NCI-H1694 (cell line): ENCODE results near the gene DCAF16.
"Not testable (repeated sequence)": the region's sequence is repeated elsewhere in the genome, so short reads cannot be mapped to it uniquely, and the experiment has no call there.

Experiments
- DNase-seq: peaks from one replicate; lab custom pipeline; 2025; lab: John Stamatoyannopoulos, UW

DCAF16 gene

GRCh38 chr4:17810260-17811077, at the start of gene DCAF16, which contains the start of gene NCAPG:
Gene DCAF16, minus strand, starts transcription at chr4:17810757. Its CDS starts 6,616 bp downstream, at chr4:17804141.
Gene NCAPG, plus strand, starts transcription at chr4:17810979. Its CDS starts 99 bp downstream, at chr4:17811078.
- DNase-seq, result peak; percentile 97

GRCh38 chr4:17859793-17860406, 49.3 kb upstream of the DCAF16 start:
- DNase-seq, result no peak

GRCh38 chr4:17854036-17854435, 43.5 kb upstream of the DCAF16 start:
- DNase-seq, result no peak

- DNase-seq, result no peak
These were observed 41.4 kb upstream of the DCAF16 start for GRCh38 chr4:17851959-17852358.

DNA sequence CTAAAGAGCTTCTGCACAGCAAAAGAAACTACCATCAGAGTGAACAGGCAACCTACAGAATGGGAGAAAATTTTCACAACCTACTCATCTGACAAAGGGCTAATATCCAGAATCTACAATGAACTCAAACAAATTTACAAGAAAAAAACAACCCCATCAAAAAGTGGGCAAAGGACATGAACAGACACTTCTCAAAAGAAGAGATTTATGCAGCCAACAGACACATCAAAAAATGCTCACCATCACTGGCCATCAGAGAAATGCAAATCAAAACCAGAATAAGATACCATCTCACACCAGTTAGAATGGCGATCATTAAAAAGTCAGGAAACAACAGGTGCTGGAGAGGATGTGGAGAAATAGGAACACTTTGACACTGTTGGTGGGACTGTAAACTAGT, 39.7 kb upstream of the DCAF16 start:
- DNase-seq, result not testable (repeated sequence)

- no peak for DNase-seq
These were observed 35.7 kb upstream of the DCAF16 start for GRCh38 chr4:17846266-17846665.

DNA sequence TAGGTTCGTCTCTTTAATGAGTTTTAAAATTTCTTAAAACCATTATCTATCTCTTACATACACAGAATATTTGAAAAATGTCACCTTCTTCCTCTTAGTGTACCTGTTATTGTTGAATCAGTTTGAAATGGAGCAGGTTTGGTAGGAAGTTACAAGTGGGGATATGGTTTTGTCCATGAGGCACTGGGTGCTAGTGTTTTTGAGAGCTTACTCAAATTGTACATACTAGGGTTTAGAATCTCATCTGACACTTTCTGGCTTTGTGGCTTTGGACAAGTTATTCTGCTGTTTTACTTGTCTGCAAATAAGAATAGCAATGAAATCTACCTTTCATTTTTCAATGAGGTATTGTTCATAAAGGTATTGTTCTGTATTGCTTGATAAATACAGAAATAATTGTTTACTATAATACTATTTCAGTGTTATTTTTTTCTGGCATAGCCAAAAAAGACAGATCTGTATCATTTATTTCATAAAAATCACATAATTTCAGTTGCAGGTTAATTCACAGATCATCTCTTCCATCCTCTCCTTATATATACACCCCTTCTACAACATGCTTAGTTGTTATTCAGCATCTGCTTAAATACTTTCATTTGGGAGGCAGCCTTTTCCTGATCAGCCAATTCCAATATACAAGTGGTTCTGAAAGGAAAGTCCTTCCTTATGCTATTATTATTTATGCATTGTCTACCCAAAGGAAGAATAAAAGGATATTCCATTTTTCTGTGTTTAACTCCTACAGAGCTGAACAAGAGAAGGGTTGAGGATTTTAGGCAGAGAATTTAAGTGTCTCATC, 13.5 kb upstream of the DCAF16 start:
- no peak for DNase-seq

- peak; percentile 25 for DNase-seq
These were observed 6.5 kb upstream of the DCAF16 start for GRCh38 chr4:17817027-17817426.

GRCh38 chr4:17816142-17816541, 5.6 kb upstream of the DCAF16 start:
- DNase-seq, result no peak

- DNase-seq, result no peak
These were observed 3.6 kb upstream of the DCAF16 start for GRCh38 chr4:17814140-17814539.

DNA sequence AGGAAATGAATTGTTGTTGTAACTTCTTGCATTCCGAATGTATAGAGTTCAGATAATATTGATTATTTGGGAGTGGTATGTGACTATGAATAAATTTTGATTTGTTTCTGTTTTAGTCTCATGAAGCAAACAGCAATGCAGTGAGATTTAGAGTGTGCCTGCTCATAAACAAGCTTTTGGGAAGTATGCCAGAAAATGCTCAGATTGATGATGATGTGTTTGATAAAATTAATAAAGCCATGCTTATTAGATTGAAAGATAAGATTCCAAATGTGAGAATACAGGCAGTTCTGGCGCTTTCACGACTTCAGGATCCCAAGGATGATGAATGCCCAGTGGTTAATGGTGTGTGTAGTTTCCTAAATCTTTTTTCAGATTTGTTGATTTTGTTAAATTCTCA, 2.2 kb upstream of the DCAF16 start:
- no peak for DNase-seq

DNA sequence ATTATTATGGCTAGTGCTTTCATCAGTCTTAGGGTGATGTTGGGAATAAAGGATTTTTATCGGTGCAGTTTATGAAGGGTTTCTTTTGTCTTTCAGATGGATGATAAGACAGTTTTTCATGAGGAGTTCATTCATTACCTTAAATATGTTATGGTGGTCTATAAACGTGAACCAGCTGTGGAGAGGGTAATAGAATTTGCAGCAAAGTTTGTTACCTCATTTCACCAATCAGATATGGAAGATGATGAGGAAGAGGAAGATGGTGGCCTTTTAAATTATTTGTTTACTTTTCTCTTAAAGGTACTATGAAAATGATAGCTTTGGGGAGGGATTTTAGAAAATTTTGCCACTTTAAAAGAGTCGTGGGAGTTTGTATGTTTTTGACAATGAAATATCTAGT, 1.6 kb upstream of the DCAF16 start:
- DNase-seq, result no peak

GRCh38 chr4:17811078-17811603, 584 bp upstream of the DCAF16 start:
- DNase-seq, result no peak

GRCh38 chr4:17809667-17810066, 890 bp downstream of the DCAF16 start:
- no peak for DNase-seq

DNA sequence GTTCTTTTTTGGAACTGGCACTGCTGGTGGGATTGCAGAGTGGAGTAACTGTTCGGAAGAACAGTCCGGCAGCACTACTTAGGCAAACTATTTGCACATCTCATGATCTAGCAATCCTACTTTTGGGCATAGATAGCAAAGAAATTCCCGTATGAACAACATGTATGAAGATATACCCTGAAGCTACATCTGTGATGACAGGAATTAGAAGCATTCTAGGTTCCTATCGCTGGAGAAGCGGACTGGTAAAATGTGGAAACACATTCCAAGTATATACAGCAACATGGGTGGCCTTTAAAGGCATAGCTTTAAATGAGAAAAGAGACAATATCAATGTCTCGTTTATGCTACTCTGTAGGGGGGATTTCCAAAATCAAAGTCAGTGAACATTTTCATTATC, 3.1 kb downstream of the DCAF16 start:
- no peak for DNase-seq

GRCh38 chr4:17805580-17806155, 4.9 kb downstream of the DCAF16 start:
- DNase-seq, result no peak

GRCh38 chr4:17797808-17798207, 12.7 kb downstream of the DCAF16 start:
- DNase-seq, result no peak

- no peak for DNase-seq
These were observed 15.8 kb downstream of the DCAF16 start for GRCh38 chr4:17794730-17795129.

DNA sequence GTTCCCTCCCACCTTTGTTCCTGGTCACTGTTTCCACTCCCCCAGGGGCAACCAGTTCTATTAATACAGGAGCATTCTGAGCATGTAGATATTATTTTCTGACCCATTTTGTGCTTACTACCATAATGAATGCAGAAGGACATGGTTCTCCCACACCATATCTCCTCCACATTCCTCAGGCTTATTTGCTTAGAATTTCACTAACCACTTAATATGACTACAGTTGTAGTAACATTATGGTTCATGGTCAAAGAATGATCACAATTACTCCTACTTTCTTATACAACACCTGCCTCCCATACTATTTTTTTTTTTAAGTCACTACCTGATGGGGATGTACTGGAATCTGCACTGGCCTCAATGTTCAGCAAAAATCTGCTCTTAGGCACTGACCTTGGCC, 21.6 kb downstream of the DCAF16 start:
- DNase-seq, result no peak

DNA sequence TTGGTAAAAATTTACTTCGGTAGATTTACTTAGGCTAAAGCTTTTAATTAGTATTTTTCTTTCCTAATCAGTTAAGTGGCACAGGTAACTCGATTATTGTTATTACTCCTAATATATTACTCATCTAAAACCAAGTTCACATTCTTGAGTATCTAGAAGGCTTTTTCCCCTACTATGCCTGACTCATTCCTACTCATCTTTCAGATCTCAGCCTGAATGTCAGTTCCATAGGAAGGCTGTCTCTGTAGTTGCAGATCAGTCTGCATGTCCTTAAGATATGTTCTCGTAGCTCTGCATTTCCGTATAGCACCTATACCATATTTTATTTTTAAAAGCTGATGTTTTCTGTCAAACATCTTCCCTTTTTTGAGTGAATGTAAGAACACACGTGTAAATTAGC, 23.2 kb downstream of the DCAF16 start:
- DNase-seq, result no peak

DNA sequence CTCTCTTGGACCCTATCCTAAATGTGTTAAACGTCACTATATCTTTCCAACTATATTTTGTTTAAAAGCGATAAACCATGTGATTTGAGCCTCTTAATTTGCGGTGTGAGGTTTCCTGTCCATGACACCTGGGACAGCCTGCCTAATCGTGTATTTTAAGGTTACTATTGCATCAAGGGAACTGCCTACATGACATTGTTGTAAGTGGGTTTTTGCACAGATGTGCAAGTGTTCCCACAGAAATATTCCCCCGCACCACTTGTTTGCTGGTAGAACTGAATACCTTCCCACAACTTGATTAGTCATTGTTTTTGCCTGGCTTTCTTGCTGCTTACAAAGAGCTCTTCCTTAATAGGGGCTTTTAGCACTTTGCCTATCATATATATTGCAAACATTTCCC, 24.0 kb downstream of the DCAF16 start:
- no peak for DNase-seq

- DNase-seq, result peak; percentile 16
These were observed 24.7 kb downstream of the DCAF16 start for GRCh38 chr4:17785858-17786257.
